ENCODE results near the gene CMIP. TPM values are rescaled to one million over a fixed set of nuclear protein-coding genes. Genes with fewer than 3 reads are reported as not detected.
"Not testable (repeated sequence)": the region's sequence is repeated elsewhere in the genome, so short reads cannot be mapped to it uniquely, and the experiment has no call there.

CMIP gene
- total RNA-seq, 2 experiments from 2014 or later = 28.1 to 29.7 TPM

DNA sequence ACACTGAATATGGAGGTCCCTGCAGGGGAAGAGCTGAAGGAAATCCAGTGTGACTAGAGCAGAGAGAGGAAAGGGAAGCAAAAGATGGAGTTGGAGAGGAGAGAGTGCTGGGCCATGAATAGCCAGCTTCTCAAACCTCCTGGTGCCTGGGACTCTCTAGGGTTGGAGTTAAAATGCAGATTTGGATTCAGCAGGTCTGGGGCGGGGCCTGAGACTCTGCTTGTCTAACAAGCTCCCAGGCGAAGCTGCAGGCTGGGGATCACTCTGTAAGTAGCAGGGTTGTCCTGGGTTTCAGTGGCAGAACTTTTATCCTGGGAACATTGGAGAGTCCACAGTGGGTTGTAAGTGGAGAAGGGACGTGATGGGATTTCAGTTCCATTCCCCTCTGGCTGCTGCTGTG, 231.1 kb downstream of the CMIP start:
- Mint-ChIP-seq H3K36me3 (peaks cover 6% of the 10 kb centered on the region), H3K9me3 (no peaks in the 10 kb centered on the region), H3K4me1 (no peaks in the 10 kb centered on the region), H3K27ac (no peak overlapping the region), H3K27me3 (no peaks in the 10 kb centered on the region), H3K4me3 (no peak overlapping the region)
- DNase-seq = no peak

- no peak for DNase-seq
- H3K27ac Mint-ChIP-seq = no peak overlapping the region
- no peaks in the 10 kb centered on the region for H3K9me3 Mint-ChIP-seq
- H3K4me1 Mint-ChIP-seq = no peaks in the 10 kb centered on the region
- H3K36me3 Mint-ChIP-seq = peaks cover 6% of the 10 kb centered on the region
- H3K27me3 Mint-ChIP-seq = no peaks in the 10 kb centered on the region
- H3K4me3 Mint-ChIP-seq = no peak overlapping the region
Measured at GRCh38 chr16:81676066-81676882, 231.7 kb downstream of the CMIP start.

DNA sequence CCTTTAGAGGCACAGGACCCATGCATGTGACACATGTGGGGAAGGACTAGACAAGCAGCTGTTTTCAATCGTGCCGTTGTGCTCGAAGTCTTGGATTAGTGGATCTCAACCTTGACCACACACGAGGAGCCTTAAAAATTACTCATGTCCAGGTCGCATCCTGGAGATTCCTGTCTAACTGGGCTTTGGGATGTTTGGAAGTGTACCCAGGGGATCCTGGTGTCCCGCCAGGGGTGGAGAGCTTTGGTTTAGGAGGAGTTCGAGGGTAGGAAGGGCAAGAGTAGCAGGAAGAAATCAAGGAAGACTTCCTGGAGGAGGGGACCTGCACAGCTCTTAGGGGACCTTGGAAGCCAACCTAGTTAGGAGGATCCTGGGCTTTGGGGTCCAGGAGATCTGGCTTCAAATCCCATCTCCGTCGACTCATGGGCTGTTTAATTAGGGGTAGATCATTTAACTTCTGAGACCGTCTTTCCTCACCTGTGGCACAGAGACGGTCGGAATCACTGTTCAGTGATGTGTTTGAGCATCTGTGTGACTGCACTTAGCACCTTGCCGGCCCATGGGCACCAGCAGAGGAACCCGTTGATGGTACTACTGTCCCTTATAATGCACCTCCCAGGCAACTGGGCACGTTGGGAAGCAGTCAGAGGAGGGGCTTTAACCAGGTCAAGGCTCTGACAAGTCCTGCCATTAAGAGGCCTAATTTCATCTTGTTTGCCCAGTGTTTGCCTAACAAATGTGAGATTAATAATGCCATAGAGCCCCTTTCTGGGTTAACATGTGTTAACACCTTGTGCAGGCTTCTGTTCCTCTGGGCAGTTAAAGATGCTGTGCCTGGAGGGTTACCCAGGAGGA, 232.5 kb downstream of the CMIP start:
- DNase-seq = no peak
- Mint-ChIP-seq H3K36me3 (peaks cover 7% of the 10 kb centered on the region), H3K27ac (no peak overlapping the region), H3K27me3 (no peaks in the 10 kb centered on the region), H3K4me3 (no peak overlapping the region), H3K4me1 (no peaks in the 10 kb centered on the region), H3K9me3 (no peaks in the 10 kb centered on the region)

DNA sequence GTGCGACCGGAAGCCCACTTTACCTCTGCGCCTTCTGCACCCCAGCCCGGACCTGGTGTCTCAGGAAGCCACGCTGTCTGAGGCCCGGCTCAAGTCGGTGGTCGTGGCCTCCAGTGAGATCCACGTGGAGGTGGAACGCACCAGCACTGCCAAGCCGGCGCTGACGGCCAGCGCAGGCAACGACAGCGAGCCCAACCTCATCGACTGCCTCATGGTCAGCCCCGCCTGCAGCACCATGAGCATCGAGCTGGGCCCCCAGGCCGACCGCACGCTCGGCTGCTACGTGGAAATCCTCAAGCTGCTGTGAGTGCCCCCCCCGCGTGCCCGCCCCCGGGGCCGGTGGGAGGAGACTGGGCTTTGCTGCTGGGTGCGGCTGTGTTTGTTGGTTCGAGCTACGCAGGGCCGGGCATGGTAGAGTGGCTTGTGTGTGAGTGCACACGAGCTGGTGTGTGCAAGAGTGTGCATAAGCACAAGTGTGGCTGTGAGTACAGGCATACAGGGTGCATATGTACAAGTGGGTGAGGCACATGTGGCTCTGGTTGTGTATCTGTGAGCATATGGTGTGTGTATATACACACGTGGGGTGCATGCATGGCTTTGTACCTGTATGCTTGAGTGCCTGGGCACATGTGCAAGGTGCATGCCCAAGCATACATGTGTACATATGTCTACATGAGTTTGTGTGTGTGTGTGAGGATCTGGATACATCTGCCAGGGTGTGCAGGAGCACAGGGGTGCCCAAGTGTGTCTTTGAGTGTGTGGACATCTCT, 233.9 kb downstream of the CMIP start:
- Mint-ChIP-seq H3K36me3 (peaks cover 4% of the 10 kb centered on the region), H3K4me1 (no peaks in the 10 kb centered on the region), H3K27me3 (no peaks in the 10 kb centered on the region), H3K4me3 (no peak overlapping the region), H3K27ac (no peak overlapping the region), H3K9me3 (no peaks in the 10 kb centered on the region)
- DNase-seq = no peak

- no peaks in the 10 kb centered on the region for H3K9me3 Mint-ChIP-seq
- no peak overlapping the region for H3K4me3 Mint-ChIP-seq
- H3K27me3 Mint-ChIP-seq = no peaks in the 10 kb centered on the region
- no peaks in the 10 kb centered on the region for H3K4me1 Mint-ChIP-seq
- H3K36me3 Mint-ChIP-seq = peaks cover 4% of the 10 kb centered on the region
- H3K27ac Mint-ChIP-seq = no peak overlapping the region
- DNase-seq = no peak
Measured at GRCh38 chr16:81679721-81680430, 235.3 kb downstream of the CMIP start.

DNA sequence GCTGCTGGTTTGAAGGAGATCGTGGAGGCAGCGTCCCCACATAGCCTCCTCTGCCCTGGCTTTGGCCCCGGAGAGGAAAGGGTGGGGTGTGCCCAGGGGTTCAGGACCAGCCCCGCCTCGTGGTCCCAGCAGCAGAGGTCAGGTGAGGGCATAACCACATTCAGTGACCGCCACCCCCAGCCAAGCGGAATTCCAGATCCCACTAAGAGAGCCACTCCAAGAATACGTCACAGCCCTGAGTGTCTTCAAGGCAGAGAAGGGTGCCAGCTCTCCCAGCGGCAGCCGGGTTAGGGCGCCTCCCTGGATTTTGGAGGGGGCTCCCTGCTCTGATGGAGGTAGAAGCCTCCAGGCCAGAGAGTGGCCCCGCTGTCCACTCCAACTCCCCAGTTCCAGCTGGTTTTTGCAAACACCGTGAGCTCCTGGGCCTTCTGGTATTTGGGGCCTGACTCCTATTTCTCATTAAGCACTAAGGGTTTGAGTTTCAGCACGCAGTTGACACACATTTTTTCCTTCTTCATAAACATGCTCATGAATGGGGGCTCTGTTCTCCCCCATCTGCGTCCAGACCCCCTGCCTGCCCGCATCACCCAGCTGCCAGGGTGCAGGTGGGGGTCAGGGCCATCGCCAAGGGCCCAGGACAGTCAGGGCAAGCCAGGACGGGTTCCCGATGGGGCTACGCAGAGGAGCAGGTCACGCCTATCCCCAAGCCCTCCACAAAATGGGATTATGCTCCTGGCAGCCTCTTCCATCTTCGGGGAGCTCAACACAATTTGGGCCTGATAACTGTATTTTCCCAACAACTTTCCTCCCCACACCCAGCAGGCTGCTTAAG, 236.1 kb downstream of the CMIP start:
- H3K27ac Mint-ChIP-seq = no peak overlapping the region
- peaks cover 4% of the 10 kb centered on the region for H3K36me3 Mint-ChIP-seq
- no peak for DNase-seq
- H3K9me3 Mint-ChIP-seq = no peaks in the 10 kb centered on the region
- no peaks in the 10 kb centered on the region for H3K27me3 Mint-ChIP-seq
- no peak overlapping the region for H3K4me3 Mint-ChIP-seq
- H3K4me1 Mint-ChIP-seq = peaks cover under 1% of the 10 kb centered on the region

DNA sequence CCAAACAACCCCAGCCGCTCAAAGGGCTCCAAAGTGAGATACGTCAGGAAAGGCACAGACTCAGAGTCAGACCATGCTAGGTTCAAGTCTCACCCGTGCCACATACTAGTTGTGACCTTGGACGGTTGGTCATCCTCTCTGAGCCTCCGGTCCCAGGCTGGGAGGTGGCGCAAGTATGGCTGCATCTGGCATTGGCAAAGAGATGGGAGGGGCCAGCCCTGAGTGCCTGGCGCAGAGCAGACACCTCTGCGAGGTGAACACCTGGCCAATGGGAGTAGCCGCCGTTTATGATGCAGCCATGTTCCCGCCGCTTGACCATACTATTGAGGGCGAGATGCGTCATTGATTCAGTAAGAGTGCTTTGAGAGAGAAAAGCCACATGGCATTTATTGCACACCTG, 236.7 kb downstream of the CMIP start:
- Mint-ChIP-seq H3K27ac (no peak overlapping the region), H3K4me1 (peaks cover 3% of the 10 kb centered on the region), H3K9me3 (no peaks in the 10 kb centered on the region), H3K4me3 (no peak overlapping the region), H3K27me3 (no peaks in the 10 kb centered on the region), H3K36me3 (peaks cover 4% of the 10 kb centered on the region)
- DNase-seq = no peak

DNA sequence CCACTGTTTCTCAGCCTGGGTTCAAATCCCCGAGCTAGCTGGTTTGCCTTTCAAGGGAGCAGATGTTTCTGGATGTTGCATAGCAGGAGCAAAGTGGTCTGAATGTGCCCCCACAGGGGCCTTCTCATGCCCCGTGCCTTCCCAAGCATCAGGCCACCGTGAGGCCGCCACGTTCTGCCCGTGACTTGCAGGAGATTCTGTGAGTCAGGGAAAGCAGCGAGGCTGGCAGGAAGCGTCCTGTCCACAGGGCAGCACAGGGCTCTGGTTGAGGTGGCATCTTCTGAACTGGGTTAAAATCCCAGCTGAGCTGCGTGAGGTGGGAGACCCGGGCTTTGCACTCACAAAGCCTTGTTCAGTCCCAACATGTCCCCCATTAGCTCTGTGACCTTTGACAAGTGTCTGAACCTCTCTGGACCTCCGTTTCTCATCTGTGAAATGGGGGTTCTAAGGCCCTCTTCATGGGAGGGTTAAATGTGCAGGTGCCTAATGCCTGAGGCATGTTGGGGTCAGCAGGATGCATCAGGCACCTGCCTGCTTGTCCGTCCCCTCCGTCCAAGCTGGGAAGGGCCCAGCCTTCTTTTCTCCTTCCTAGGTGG, 239.7 kb downstream of the CMIP start:
- no peaks in the 10 kb centered on the region for H3K9me3 Mint-ChIP-seq
- H3K36me3 Mint-ChIP-seq = peaks cover 6% of the 10 kb centered on the region
- H3K4me1 Mint-ChIP-seq = peaks cover 8% of the 10 kb centered on the region
- no peaks in the 10 kb centered on the region for H3K27me3 Mint-ChIP-seq
- no peak overlapping the region for H3K27ac Mint-ChIP-seq
- no peak overlapping the region for H3K4me3 Mint-ChIP-seq
- DNase-seq = no peak

GRCh38 chr16:81684901-81685300, 240.3 kb downstream of the CMIP start:
- no peak for DNase-seq
- Mint-ChIP-seq H3K27ac (no peak overlapping the region), H3K36me3 (peaks cover 6% of the 10 kb centered on the region), H3K4me3 (no peak overlapping the region), H3K9me3 (no peaks in the 10 kb centered on the region), H3K4me1 (peaks cover 8% of the 10 kb centered on the region), H3K27me3 (no peaks in the 10 kb centered on the region)

GRCh38 chr16:81686391-81687130, 242.0 kb downstream of the CMIP start:
- no peak overlapping the region for H3K27ac Mint-ChIP-seq

DNA sequence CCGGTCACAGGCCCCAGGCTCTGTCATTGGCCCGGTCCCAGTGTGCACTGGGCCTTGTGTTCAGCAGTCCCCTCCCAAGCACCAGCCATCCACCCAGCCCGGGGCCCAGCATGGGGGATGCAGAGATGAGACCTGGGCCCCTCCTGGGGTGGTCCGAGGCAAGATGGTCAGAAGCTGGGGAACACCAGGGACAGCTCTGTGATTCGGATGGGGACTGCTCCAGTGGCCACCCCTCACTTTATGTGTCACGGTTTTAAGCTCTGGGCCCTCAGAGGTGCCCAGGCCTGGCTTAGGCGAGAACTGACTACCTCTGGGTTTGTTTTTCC, 242.5 kb downstream of the CMIP start:
- Mint-ChIP-seq H3K4me3 (no peak overlapping the region), H3K4me1 (peaks cover 8% of the 10 kb centered on the region), H3K27me3 (no peaks in the 10 kb centered on the region), H3K27ac (no peak overlapping the region), H3K36me3 (peaks cover 5% of the 10 kb centered on the region), H3K9me3 (no peaks in the 10 kb centered on the region)
- DNase-seq = no peak

More at GRCh38 chr16:81686391-81687130, 242.0 kb downstream of the CMIP start:
- H3K36me3 Mint-ChIP-seq = peaks cover 3% of the 10 kb centered on the region
- no peak overlapping the region for H3K4me3 Mint-ChIP-seq
- H3K4me1 Mint-ChIP-seq = peaks cover 8% of the 10 kb centered on the region
- H3K9me3 Mint-ChIP-seq = no peaks in the 10 kb centered on the region
- no peaks in the 10 kb centered on the region for H3K27me3 Mint-ChIP-seq
- DNase-seq = no peak

GRCh38 chr16:81688182-81688581, 243.6 kb downstream of the CMIP start:
- Mint-ChIP-seq H3K9me3 (no peaks in the 10 kb centered on the region), H3K27me3 (no peaks in the 10 kb centered on the region), H3K27ac (no peak overlapping the region), H3K36me3 (peaks cover 8% of the 10 kb centered on the region), H3K4me1 (peaks cover 8% of the 10 kb centered on the region), H3K4me3 (no peak overlapping the region)
- peak; percentile 14 for DNase-seq

DNA sequence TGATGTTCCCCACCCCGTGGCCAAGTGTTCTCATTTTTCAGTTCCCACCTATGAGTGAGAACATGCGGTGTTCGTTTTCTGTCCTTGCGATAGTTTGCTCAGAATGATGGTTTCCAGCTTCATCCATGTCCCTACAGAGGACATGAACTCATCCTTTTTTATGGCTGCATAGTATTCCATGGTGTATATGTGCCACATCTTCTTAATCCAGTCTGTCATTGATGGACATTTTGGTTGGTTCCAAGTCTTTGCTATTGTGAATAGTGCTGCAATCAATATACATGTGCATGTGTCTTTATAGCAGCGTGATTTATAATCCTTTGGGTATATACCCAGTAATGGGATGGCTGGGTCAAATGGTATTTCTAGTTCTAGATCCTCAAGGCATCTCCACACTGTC, 244.2 kb downstream of the CMIP start:
- H3K27me3 Mint-ChIP-seq, H3K9me3 Mint-ChIP-seq, DNase-seq, H3K36me3 Mint-ChIP-seq, H3K4me3 Mint-ChIP-seq, H3K4me1 Mint-ChIP-seq, H3K27ac Mint-ChIP-seq: not testable (repeated sequence)
